HEK293T (cell line): ENCODE results near the gene CYP26B1.

Experiments
- ARNT ChIP-seq: fragments of 450-650 bp; IDR thresholded peaks from 2 replicates; pipeline ENCODE4 v1.6.1; 2017; ENCODE audit warnings: mild to moderate bottlenecking
- BHLHE40 ChIP-seq: fragments of 450-650 bp; IDR thresholded peaks from 2 replicates; pipeline ENCODE4 v1.6.1; 2016; ENCODE audit warnings: mild to moderate bottlenecking, moderate library complexity, borderline replicate concordance
- ELF4 ChIP-seq: fragments of 450-650 bp; IDR thresholded peaks from 2 replicates; pipeline ENCODE4 v1.6.1; 2017; ENCODE audit warnings: antibody characterized with exemption
- FOXA1 ChIP-seq: fragments of 450-650 bp; IDR thresholded peaks from 2 replicates; pipeline ENCODE4 v1.6.1; 2016; ENCODE audit warnings: mild to moderate bottlenecking
- FOXK2 ChIP-seq: fragments of 450-650 bp; IDR thresholded peaks from 2 replicates; pipeline ENCODE4 v1.6.1; 2016; ENCODE audit warnings: mild to moderate bottlenecking
- FOXM1 ChIP-seq: fragments of 450-650 bp; IDR thresholded peaks from 2 replicates; pipeline ENCODE4 v1.6.1; 2017; ENCODE audit warnings: mild to moderate bottlenecking, borderline replicate concordance
- HDGF ChIP-seq: fragments of 450-650 bp; IDR thresholded peaks from 2 replicates; pipeline ENCODE4 v1.6.1; 2017; ENCODE audit warnings: antibody characterized with exemption, borderline replicate concordance
- L3MBTL2 ChIP-seq: fragments of 450-650 bp; conservative IDR thresholded peaks from 2 replicates; pipeline ENCODE4 v1.6.1; 2016; ENCODE audit warnings: mild to moderate bottlenecking
- LEF1 ChIP-seq: fragments of 450-650 bp; IDR thresholded peaks from 2 replicates; pipeline ENCODE4 v1.6.1; 2017; ENCODE audit warnings: mild to moderate bottlenecking, borderline replicate concordance
- SP1 ChIP-seq: fragments of 450-650 bp; IDR thresholded peaks from 2 replicates; pipeline ENCODE4 v1.6.1; 2017
- SUZ12 ChIP-seq: fragments of 450-650 bp; IDR thresholded peaks from 2 replicates; pipeline ENCODE4 v1.6.1; 2016; ENCODE audit warnings: mild to moderate bottlenecking
- TARDBP ChIP-seq: fragments of 450-650 bp; IDR thresholded peaks from 2 replicates; pipeline ENCODE4 v1.6.1; 2016
- ZNF384 ChIP-seq: fragments of 450-650 bp; IDR thresholded peaks from 2 replicates; pipeline ENCODE4 v1.6.1; 2016
- TF ChIP-seq, protein P1 (sequence below): fragments of 450-650 bp; IDR thresholded peaks from 2 replicates; pipeline ENCODE4 v1.6.1; 2016

DNA sequence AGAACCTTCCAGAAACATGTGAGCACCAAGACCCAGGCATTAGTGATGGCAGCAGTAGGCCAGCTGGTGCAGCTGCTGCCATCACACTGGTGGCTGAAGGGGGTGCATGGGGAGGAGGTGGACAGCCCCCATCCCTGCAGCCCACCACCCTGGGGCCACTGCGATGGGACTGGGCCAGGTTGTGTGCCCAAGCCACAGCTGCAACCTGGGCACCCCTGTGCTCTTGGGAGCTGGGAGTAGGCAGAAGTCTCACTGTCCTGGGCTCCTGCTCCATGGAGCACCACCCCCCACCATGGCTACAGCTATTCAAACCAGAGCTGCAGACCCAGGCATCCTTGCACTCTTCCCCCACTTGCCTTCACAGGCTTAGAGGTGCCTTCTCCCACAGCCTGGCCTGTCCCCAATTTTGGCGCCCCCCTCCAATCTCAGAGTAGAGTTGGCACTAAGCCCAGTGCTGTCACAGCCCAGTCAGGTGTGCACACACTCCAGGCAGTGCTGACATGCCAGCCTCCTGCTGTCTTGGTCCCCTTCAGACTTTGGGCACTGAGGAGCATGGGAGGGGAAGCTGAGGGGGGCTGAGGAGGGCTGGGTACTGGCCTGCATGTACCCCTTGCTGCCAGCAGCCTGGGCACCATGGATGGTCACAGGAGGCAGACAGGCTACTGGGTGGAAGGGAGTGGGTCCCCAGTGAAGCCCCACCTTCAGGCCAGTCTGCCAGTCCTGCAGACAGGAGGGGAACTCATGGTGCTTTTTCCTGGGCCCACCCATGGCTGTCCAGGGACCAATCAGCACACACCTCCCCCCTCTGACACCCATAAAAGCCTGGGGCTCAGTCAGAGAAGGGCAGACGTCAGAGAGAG lies 67.1 kb downstream of the CYP26B1 start:
- TF ChIP-seq LEF1 (no peak), SUZ12 (no peak), TARDBP (no peak), SP1 (no peak), FOXK2 (no peak), ZNF384 (no peak), ELF4 (no peak), L3MBTL2 (no peak), ARNT (no peak), BHLHE40 (no peak), FOXA1 (no peak), FOXM1 (no peak), HDGF (no peak)
- TF ChIP-seq, protein P1, sequence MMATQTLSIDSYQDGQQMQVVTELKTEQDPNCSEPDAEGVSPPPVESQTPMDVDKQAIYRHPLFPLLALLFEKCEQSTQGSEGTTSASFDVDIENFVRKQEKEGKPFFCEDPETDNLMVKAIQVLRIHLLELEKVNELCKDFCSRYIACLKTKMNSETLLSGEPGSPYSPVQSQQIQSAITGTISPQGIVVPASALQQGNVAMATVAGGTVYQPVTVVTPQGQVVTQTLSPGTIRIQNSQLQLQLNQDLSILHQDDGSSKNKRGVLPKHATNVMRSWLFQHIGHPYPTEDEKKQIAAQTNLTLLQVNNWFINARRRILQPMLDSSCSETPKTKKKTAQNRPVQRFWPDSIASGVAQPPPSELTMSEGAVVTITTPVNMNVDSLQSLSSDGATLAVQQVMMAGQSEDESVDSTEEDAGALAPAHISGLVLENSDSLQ, result no peak
